Astrocyte of the spinal cord (primary cell): ENCODE data around the gene EVI2A.
"Not testable (repeated sequence)": the region's sequence is repeated elsewhere in the genome, so short reads cannot be mapped to it uniquely, and the experiment has no call there.

ENCODE experiments used
- DNase-seq: peaks from one replicate; pipeline ENCODE4 v3.0.0; 2011; ENCODE audit warnings: low read depth, low spot score
- H3K4me3 ChIP-seq: 2 replicates; pipeline ENCODE4 v1.5.1; 2011; ENCODE audit warnings: low read depth, mild to moderate bottlenecking, low read length, moderate library complexity
- CTCF ChIP-seq: IDR thresholded peaks from 2 replicates; pipeline ENCODE4 v1.5.1; 2012; ENCODE audit warnings: low read depth, mild to moderate bottlenecking, low read length, inconsistent platforms
- in situ Hi-C: cut with HindIII; loops from 2 replicates; pipeline ENCODE4 v1.10.0; 2017; ENCODE audit warnings: low sequenced_read_pairs

Gene EVI2A

GRCh38 chr17:31314782-31315100, 6.7 kb downstream of the EVI2A start:
- in situ Hi-C loops: no loop called here
- DNase-seq: no peak
- TF ChIP-seq CTCF: no peak
- no peak overlapping the region for H3K4me3 ChIP-seq

DNA sequence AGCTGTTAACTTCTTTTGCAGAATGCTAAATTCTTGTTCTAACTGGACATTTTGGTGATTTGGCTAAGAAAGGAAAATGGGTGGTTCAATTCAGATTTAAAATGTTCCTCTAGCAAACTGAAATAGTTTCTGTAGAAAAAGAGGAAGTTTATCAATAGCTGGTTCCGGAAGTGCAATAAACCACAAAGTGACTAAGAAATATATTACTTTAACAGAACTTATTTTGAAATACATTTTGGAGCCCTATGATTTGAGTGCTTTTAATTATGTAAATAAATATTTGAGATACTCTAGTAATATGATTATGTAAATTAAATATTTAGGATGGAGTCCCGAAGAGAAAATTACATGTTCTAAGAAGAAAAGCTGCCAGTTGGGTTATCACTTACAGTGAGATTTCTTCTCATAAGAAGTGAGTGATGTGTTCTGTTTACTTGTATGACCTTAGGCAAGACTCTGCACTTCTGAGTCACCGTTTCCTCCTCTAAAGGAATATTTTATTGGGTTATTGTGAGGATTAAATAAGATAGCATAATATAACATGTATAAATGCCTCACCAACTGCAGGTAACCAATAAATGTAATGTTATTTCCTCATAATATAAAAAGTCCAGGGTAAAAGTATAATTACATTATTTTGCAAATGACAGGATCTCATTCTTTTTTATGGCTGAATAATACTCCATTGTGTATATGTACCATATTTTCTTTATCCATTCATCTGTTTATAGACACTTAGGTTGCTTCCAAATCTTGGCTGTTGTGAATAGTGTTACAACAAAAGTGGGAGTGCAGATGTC, 7.2 kb downstream of the EVI2A start, which contains the start of gene EVI2B:
TSS of gene EVI2B (minus strand) at position 73 of the 800 bp plus-strand sequence. CDS start 8,445 bp downstream, outside the sequence.
- no peak for TF ChIP-seq CTCF
- DNase-seq: peak; percentile 21
- in situ Hi-C loops: no loop called here
- no peak within 1 kb of the TSS for H3K4me3 ChIP-seq

DNA sequence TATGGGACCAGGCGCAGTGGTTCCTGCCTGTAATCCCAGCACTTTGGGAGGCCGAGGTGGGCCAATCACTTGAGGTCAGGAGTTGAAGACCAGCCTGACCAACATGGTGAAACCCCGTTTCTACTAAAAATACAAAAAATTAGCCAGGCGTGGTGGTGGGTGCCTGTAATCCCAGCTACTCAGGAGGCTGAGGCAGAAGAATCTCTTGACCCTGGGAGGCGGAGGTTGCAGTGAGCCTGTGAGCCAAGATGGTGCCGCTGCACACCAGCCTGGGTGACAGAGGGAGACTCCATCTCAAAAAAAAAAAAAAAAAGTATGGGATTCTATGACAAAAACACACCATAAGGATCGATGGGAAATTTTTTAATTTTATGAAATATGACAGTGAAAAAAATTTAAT, 9.2 kb downstream of the EVI2A start:
- DNase-seq, in situ Hi-C loops, H3K4me3 ChIP-seq: not testable (repeated sequence)

DNA sequence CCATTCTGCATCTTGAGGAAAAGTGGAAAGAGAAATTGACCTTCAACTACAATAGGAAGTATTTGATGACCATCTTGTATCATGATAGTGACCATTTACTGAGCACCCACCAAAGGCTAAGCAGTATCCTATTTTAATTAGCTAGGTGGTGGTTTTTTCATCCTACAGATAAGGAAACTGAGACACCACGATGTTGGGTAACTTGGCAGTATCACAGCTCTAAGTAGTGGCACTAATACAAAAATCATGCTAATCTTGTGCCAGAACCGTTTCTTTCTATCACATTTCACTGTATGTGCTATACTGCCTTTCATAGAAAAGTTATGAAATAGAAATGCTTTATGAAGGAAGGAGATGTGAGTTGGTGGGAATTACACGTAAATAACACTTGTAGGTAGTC, 9.9 kb downstream of the EVI2A start:
- no peak for DNase-seq
- in situ Hi-C loops: no loop called here
- TF ChIP-seq CTCF: no peak
- no peak overlapping the region for H3K4me3 ChIP-seq

DNA sequence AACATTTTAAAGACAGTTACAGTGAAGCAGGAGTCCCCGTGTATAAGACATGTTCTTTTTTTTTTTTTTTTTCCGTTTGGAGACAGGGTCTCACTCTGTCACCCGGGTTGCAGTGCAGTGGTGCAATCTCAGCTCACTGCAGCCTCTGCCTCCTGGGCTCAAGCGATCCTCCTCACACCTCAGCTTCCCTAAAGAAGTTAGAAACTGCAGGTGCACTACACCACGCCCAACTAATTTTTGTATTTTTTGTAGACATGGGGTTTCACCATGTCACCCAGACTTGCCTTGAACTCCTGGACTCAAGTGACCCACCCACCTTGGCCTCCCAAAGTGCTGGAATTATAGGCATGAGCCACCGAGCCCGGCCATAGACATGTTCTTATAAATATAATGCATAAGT, 10.5 kb downstream of the EVI2A start:
- in situ Hi-C loops: no loop called here
- DNase-seq: no peak
- H3K4me3 ChIP-seq: no peak overlapping the region
- no peak for TF ChIP-seq CTCF

- TF ChIP-seq CTCF: no peak
- in situ Hi-C loops: no loop called here
- no peak overlapping the region for H3K4me3 ChIP-seq
- no peak for DNase-seq
Measured at GRCh38 chr17:31310260-31310659, 11.2 kb downstream of the EVI2A start.

DNA sequence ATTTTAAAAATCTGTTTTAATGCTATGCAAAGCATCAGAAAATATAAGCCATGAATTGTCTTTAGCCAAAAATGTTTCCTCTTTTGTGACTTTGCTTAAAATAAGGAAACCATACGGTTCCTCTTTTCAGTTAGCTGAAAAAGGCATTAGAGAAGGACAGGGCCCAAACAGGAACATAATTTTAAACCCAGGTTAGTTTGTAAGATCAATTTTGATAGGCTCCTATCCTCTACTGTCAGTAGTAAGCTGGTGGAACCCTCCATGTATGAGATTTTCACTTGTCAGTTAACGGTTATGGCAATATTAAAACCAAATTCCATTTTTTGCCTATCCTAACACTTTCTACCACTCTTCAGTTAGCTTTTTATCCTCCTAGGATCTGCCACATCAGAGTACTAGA, 11.9 kb downstream of the EVI2A start:
- H3K4me3 ChIP-seq: no peak overlapping the region
- no peak for DNase-seq
- in situ Hi-C loops: no loop called here
- no peak for TF ChIP-seq CTCF
